Thoracic aorta (tissue), 2 donors: Measurements from ENCODE around the gene C9orf152. TPM values are rescaled to one million over a fixed set of nuclear protein-coding genes. Genes with fewer than 3 reads are reported as not detected.

Source experiments
- ATAC-seq: fragments of 150-250 bp; one replicate; pipeline ENCODE4 v1.8.0; 2017; ENCODE audit warnings: low read depth; ENCODE audit not compliant: insufficient number of reproducible peaks, low FRiP score
- DNase-seq: peaks from one replicate; pipeline ENCODE4 v3.0.0-alpha.2; 2020; ENCODE audit warnings: low spot score
- H3K27ac ChIP-seq, 2 donors: fragments of 200-600 bp; sonication (generic); 1 replicate in 1 of 2; 2 replicates in 1 of 2; pipeline ENCODE4 v1.5.1; 2016; ENCODE audit warnings: mild to moderate bottlenecking in 2 of 2, moderate library complexity in 2 of 2
- H3K27me3 ChIP-seq: fragments of 200-600 bp; sonication (generic); replicated peaks from 2 replicates; pipeline ENCODE4 v1.6.0; 2016; ENCODE audit warnings: mild to moderate bottlenecking; ENCODE audit not compliant: insufficient read depth
- H3K36me3 ChIP-seq: fragments of 200-600 bp; sonication (generic); one replicate; pipeline ENCODE4 v1.5.1; 2016
- H3K4me1 ChIP-seq, 2 donors: fragments of 200-600 bp; sonication (generic); 1 replicate in 1 of 2; 2 replicates in 1 of 2; pipeline versions ENCODE4 v1.5.1 to v1.6.0; 2016; ENCODE audit warnings: low read depth in 2 of 2, mild to moderate bottlenecking in 1 of 2; ENCODE audit not compliant: control insufficient read depth in 1 of 2
- H3K4me3 ChIP-seq: fragments of 200-600 bp; sonication (generic); 2 replicates; pipeline ENCODE4 v1.5.1; 2016; ENCODE audit warnings: mild to moderate bottlenecking
- H3K9me3 ChIP-seq: fragments of 200-600 bp; sonication (generic); 2 replicates; pipeline ENCODE4 v1.5.1; 2016
- CTCF ChIP-seq: fragments of 200-600 bp; sonication (generic); IDR thresholded peaks from one replicate; pipeline ENCODE4 v1.5.1; 2019; ENCODE audit warnings: antibody characterized with exemption
- total RNA-seq, 2 donors: library from RNA; depleted of rRNA; stranded (reverse); fragments of >200 nt; gene quantifications; one replicate each; pipeline versions ENCODE4 v1.1.0 to v1.2.3, GENCODE V29; 2016

The C9orf152 gene
- total RNA-seq, 2 donors from 2014 or later, result 0.56 TPM; not detected in 1

- Histone ChIP-seq H3K4me1 (peaks cover 0 to 7% of the 10 kb centered on the region in 2 donors), H3K36me3 (no peaks in the 10 kb centered on the region), H3K27ac (no peak overlapping the region), H3K4me3 (no peak overlapping the region), H3K9me3 (no peaks in the 10 kb centered on the region), H3K27me3 (no peaks in the 10 kb centered on the region)
- no peak for ATAC-seq
- no peak for TF ChIP-seq CTCF
- no peak for DNase-seq
Observed at GRCh38 chr9:110179734-110180133, 28.2 kb downstream of the C9orf152 start.

- H3K27ac ChIP-seq, result no peak overlapping the region
- DNase-seq, result no peak
- no peaks in the 10 kb centered on the region for H3K27me3 ChIP-seq
- H3K36me3 ChIP-seq, result peaks cover 2% of the 10 kb centered on the region
- no peak overlapping the region for H3K4me3 ChIP-seq
- no peaks in the 10 kb centered on the region for H3K9me3 ChIP-seq
- TF ChIP-seq CTCF, result no peak
- H3K4me1 ChIP-seq, result peaks cover 0 to 7% of the 10 kb centered on the region in 2 donors
- ATAC-seq, result no peak
Observed at GRCh38 chr9:110178281-110178680, 29.7 kb downstream of the C9orf152 start.

- H3K4me3 ChIP-seq, result no peak overlapping the region
- no peak for ATAC-seq
- TF ChIP-seq CTCF, result no peak
Observed at GRCh38 chr9:110175275-110175968, 32.5 kb downstream of the C9orf152 start.

GRCh38 chr9:110173322-110173642, 34.7 kb downstream of the C9orf152 start:
- DNase-seq (no peak), ATAC-seq (no peak)
- H3K27ac ChIP-seq, result no peak overlapping the region
- no peaks in the 10 kb centered on the region for H3K9me3 ChIP-seq
- H3K36me3 ChIP-seq, result peaks cover 7% of the 10 kb centered on the region
- H3K4me1 ChIP-seq, result no peaks in the 10 kb centered on the region
- no peak overlapping the region for H3K4me3 ChIP-seq
- no peak for TF ChIP-seq CTCF
- no peaks in the 10 kb centered on the region for H3K27me3 ChIP-seq

More at GRCh38 chr9:110175275-110175968, 32.5 kb downstream of the C9orf152 start:
- DNase-seq, result no peak
- Histone ChIP-seq H3K27me3 (no peaks in the 10 kb centered on the region), H3K4me1 (peaks cover 0 to under 1% of the 10 kb centered on the region in 2 donors), H3K27ac (no peak overlapping the region), H3K36me3 (peaks cover 2% of the 10 kb centered on the region), H3K9me3 (no peaks in the 10 kb centered on the region)

GRCh38 chr9:110170357-110171257, 37.4 kb downstream of the C9orf152 start:
- H3K9me3 ChIP-seq, result no peaks in the 10 kb centered on the region
- no peak for ATAC-seq

More at GRCh38 chr9:110170357-110171257, 37.4 kb downstream of the C9orf152 start:
- H3K36me3 ChIP-seq, result peaks cover 7% of the 10 kb centered on the region
- no peak overlapping the region for H3K4me3 ChIP-seq
- no peaks in the 10 kb centered on the region for H3K4me1 ChIP-seq
- TF ChIP-seq CTCF, result no peak
- no peak for DNase-seq
- no peaks in the 10 kb centered on the region for H3K27me3 ChIP-seq
- no peak overlapping the region for H3K27ac ChIP-seq
